Right lung (tissue), 5 donors: Measurements from ENCODE around the gene WNT4. TPM values are rescaled to one million over a fixed set of nuclear protein-coding genes. Genes with fewer than 3 reads are reported as not detected.

Experiments
- DNase-seq, 2 donors: peaks; one replicate each; pipeline ENCODE4 v3.0.0-alpha.2; 2013
- polyA plus RNA-seq, 5 donors: library from polyadenylated mRNA; unstranded; fragments of 120-200 nt; gene quantifications; one replicate each; pipeline versions ENCODE4 v1.2.1 to v1.2.3, GENCODE V29; 2013; ENCODE audit warnings: inconsistent platforms in 1 of 5, low replicate concordance in 1 of 5; ENCODE audit not compliant: insufficient read length in 5 of 5, insufficient read depth in 1 of 5

WNT4 gene
- polyA plus RNA-seq, 5 donors: 2.1 to 4.5 (median 3.0) TPM

DNA sequence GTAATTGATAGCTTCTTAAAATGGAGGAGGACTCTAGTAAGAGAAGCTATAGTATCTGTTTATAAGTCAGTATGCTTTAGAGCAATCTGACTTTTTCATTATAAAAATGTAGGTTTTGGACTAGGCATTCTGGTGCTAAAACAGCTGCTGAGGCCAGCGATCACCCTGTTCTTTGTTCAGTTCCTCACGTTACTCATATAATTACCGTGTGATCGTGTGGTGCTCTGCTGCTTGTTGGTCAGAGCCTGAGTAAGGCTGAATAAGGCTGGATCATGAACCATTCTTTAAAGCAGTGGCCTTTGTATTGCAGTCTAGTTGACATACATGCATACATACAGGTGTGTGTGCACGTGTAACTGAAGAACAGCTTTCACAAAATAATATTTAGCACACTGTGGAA lies 65.2 kb downstream of the WNT4 start:
- DNase-seq: no peak

DNA sequence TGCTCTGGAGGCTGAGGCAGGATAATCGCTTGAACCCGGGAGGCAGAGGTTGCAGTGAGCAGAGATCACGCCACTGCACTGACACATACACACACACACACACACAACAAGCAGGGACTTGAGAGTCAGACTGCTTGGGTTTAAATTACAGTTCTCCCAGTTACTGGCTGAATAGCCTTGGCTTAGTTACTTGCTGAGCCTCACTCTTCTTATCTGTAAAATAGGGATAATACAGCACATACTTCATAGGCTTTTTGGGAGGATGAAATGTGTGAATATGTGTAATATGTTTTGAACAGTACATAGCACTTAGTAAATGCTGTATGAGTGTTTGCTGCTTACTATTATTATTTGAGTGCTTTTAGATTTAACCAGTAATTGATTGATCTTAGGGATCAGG lies 66.6 kb downstream of the WNT4 start:
- no peak for DNase-seq

DNA sequence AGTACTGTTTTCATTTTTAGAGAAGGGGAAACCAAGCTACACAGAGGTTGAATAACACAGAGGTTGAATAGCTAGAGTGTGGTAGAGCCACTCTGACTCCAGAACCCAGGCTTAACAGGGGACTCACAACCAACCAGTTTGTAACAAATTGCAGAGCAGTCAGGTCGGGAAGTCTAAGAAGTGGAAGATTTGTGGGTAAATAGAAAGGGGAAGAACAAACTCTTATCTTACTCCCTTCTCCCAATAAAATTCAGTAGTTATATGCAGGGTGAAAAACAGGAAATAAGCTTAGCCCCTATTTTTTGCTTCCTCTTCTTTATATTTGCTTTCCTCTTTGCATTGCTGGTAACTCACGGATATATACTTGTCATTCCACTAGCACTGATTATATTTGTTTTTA lies 67.2 kb downstream of the WNT4 start:
- DNase-seq: no peak

DNA sequence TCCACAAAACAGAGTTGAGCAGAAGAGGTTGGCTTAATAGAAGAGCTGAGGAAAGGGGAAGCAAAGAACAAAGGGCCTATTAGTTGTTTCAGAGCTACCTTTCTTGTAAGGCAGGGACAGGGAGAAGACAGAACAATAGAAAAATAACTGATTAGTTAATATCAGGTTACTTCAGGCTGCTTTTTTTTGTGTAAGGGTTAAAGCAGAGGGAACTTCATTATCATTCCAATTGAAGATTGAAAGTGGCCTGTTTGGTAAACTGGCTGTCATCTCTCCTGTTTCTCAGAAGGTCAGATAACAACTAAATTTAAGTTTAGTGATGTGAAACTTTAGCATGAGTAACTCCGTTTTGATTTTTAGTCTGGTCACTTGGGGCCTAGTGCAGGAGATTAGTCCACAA lies 68.1 kb downstream of the WNT4 start:
- DNase-seq: no peak

DNA sequence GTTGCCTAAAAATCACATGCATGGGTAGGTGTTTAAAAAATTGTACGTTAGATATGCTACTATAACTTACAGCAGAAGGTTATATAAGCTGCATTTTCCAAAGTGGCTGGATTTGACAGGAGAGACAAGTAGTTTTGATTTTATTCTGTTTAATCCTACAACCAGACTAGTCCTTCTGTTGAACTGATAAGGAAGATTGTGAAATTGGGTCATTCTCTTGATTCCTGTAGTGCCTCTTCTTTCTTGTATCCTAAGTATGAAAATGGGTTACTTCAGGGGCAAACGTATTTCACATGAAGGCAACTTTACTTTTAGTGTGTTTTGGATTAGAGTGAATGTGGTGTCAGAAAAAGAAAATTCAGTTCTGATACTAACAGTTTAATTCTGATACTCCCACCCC lies 71.4 kb downstream of the WNT4 start:
- no peak for DNase-seq

Other genes starting within 250 kb of the WNT4 start
- 100 to 1,000 TPM; 109 to 232 (median 147) TPM for gene HSPG2, start 205.8 kb downstream of the WNT4 start, polyA plus RNA-seq
- gene CELA3B, start 166.1 kb downstream of the WNT4 start, polyA plus RNA-seq: under 1 TPM in 2 of 5 donors, not detected in 3; 0.47 to 0.48 TPM
- gene CELA3A, start 141.4 kb downstream of the WNT4 start, polyA plus RNA-seq: not detected
- gene CDC42, start 90.4 kb downstream of the WNT4 start, polyA plus RNA-seq: 100 to 1,000 TPM; 323 to 425 (median 352) TPM